Body of pancreas (tissue), 4 donors: ENCODE results near the gene HOXD8. TPM values are rescaled to one million over a fixed set of nuclear protein-coding genes. Genes with fewer than 3 reads are reported as not detected.

ENCODE experiments used
- ATAC-seq: fragments of 150-250 bp; one replicate; pipeline ENCODE4 v1.9.1; 2016
- DNase-seq, 4 donors: peaks; one replicate each; pipeline ENCODE4 v3.0.0-alpha.2; 2019
- H3K27ac ChIP-seq, 4 donors: fragments of 200-600 bp; sonication (generic); 1 replicate in 3 of 4; 2 replicates in 1 of 4; pipeline versions ENCODE4 v1.5.1 to v1.6.1; 2016 to 2019; ENCODE audit warnings: mild to moderate bottlenecking in 1 of 4, mixed read lengths in 1 of 4, moderate library complexity in 1 of 4
- H3K27me3 ChIP-seq, 2 donors: fragments of 200-600 bp; sonication (generic); one replicate each; pipeline ENCODE4 v1.6.0; 2016; ENCODE audit warnings: mild to moderate bottlenecking in 1 of 2
- H3K36me3 ChIP-seq, 2 donors: fragments of 200-600 bp; sonication (generic); replicated peaks in 1 of 2; 2 replicates each; pipeline ENCODE4 v1.5.1; 2016; ENCODE audit warnings: low read depth in 2 of 2; ENCODE audit not compliant: insufficient read depth in 1 of 2
- H3K4me1 ChIP-seq: fragments of 200-600 bp; sonication (generic); one replicate; pipeline ENCODE4 v1.6.0; 2016
- H3K4me3 ChIP-seq, 2 donors: fragments of 200-600 bp; sonication (generic); 1 replicate in 1 of 2; 2 replicates in 1 of 2; pipeline ENCODE4 v1.5.1; 2016 to 2019
- H3K9me3 ChIP-seq, 3 donors: fragments of 200-600 bp; sonication (generic); 1 replicate in 2 of 3; 2 replicates in 1 of 3; pipeline ENCODE4 v1.5.1; 2016
- POLR2A ChIP-seq, 3 donors: fragments of 450-650 bp; IDR thresholded peaks; one replicate each; pipeline ENCODE4 v1.6.1; 2016; ENCODE audit warnings: antibody characterized with exemption in 3 of 3, mild to moderate bottlenecking in 2 of 3
- WGBS, 2 donors: methylation state at CpG; one replicate each; pipeline ENCODE4 v1.1.5; 2017; 5-methylcytosine and 5-hydroxymethylcytosine counted together
- intact Hi-C: fragments of 100-400 bp; cut with DNase I; formaldehyde crosslinking; loops from one replicate; pipeline ENCODE4 v1.15.1; 2023
- total RNA-seq, 2 donors: library from RNA; depleted of rRNA; stranded (reverse); fragments of >200 nt; gene quantifications; one replicate each; pipeline ENCODE4 v1.1.0, GENCODE V29; 2016
- TF ChIP-seq, protein P1 (sequence below), 7 experiments: fragments of 450-650 bp in 4 of 7; fragments of 200-600 bp in 3 of 7; sonication (generic) in 3 of 7; IDR thresholded peaks; one replicate each; pipeline ENCODE4 v1.5.1; 2016 to 2019; ENCODE audit warnings: antibody characterized with exemption in 7 of 7

The HOXD8 gene
- total RNA-seq, 2 donors from 2014 or later = 2.6 to 3.1 TPM

DNA sequence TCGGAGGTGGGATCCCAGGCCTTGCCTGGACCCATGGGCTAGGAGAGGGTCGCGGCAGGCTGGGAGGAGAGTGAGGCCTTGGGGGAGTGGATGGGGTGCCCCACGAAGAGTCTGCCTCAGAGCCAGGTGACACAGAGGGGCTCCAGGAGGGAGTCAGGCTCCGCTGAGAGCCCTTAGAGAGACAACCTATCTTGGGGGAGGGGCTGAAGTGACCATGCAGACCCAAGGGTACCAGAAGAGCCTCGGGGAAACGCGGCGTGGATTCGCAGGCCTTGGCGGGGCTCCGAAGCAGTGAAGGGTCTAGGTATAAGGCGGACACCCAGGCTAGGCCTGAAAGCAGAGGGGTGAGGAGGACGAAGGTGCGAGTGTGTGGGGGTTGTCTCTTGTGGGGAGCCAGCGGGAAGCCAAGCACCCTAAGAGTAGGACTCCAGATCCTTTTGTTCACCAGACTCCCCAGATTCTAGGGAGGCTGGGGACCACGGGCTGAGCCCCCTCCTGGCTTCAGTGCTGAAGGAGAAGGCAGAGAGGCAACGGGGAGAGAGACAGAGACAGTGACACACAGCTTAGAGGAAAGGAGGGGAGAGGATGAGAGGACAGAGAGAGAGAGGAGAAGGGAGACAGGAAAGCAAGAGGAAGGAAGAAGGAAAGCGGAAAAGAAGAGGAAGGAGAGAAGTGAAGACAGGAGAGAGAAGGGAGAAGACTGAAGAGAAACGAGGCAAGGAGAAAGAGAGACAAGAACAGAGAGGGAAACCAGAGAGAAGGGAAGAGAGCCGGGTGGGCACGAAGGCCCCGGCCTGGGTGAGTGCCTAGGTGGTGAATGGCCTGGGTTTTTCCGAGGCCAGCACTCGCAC lies 23.6 kb upstream of the HOXD8 start:
- WGBS, 2 donors = 3 to 6% methylated on average over 25 of the region's 25 CpGs
- intact Hi-C loops = no loop called here
- TF ChIP-seq, protein P1, sequence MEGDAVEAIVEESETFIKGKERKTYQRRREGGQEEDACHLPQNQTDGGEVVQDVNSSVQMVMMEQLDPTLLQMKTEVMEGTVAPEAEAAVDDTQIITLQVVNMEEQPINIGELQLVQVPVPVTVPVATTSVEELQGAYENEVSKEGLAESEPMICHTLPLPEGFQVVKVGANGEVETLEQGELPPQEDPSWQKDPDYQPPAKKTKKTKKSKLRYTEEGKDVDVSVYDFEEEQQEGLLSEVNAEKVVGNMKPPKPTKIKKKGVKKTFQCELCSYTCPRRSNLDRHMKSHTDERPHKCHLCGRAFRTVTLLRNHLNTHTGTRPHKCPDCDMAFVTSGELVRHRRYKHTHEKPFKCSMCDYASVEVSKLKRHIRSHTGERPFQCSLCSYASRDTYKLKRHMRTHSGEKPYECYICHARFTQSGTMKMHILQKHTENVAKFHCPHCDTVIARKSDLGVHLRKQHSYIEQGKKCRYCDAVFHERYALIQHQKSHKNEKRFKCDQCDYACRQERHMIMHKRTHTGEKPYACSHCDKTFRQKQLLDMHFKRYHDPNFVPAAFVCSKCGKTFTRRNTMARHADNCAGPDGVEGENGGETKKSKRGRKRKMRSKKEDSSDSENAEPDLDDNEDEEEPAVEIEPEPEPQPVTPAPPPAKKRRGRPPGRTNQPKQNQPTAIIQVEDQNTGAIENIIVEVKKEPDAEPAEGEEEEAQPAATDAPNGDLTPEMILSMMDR (IDR thresholded peaks at IDR 0.05) = no peak
- TF ChIP-seq POLR2A (IDR thresholded peaks at IDR 0.05) = no peak
- Histone ChIP-seq H3K4me1 (peaks cover 22% of the 10 kb centered on the region), H3K27me3 (peaks cover 0 to 64% of the 10 kb centered on the region in 2 donors), H3K27ac (no peak overlapping the region), H3K9me3 (no peaks in the 10 kb centered on the region), H3K4me3 (no peak overlapping the region), H3K36me3 (no peaks in the 10 kb centered on the region)
- ATAC-seq (no peak), DNase-seq (no peak)

DNA sequence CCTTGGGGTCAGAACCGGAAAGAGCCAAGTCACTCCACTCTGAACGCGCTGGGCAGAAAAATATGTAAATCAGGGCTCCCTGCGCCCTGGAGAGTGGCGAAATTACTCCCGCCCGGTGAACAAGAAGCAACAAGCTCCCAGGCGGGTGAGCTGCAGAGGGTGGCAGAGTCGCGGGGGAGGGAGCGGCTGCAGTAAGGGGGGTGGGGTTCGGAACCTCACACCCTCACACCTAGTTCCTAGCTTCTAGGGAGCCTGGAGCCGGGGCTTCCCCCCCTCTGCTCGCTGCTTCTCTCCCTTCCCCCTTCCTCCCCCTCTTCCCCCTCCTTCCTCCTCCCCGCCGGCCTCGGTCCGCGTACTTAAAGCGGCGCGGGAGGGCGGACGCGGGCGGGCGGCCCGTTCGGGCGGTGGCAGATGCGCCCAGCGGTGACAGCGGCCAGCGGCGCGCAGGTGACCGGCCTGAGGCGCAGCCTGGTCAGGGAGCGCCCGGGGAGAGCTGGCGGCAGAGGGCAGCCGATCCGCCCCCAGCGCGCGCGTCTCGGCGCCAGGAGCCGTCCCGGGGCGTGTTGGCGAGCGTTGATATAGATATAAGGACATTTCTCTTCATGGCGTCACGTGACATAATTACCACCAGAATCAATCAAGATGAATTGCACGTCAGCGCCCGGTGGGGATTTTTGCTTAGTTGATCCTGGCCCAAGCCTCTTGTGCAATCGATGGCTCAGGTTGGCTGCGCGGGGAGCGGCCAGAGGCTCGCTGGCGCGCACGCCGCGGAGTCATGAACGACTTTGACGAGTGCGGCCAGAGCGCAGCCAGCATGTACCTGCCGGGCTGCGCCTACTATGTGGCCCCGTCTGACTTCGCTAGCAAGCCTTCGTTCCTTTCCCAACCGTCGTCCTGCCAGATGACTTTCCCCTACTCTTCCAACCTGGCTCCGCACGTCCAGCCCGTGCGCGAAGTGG lies 22.6 kb upstream of the HOXD8 start, which contains the start of gene HOXD11:
Gene HOXD11 (plus strand): TSS at position 700 of the 959 bp plus-strand sequence. CDS start 76 bp downstream, at position 776.
- no peak for TF ChIP-seq POLR2A (IDR thresholded peaks at IDR 0.05)
- TF ChIP-seq, protein P1 (IDR thresholded peaks at IDR 0.05) = no peak
- no peaks in the 10 kb centered on the region for H3K9me3 ChIP-seq
- no peak within 1 kb of the TSS for H3K4me3 ChIP-seq
- 0 to 2% methylated on average over 8 to 71 of the region's 85 CpGs for WGBS, 2 donors
- intact Hi-C loops = no loop called here
- H3K36me3 ChIP-seq = no peaks in the 10 kb centered on the region
- DNase-seq = peak in 2 of 4 donors; percentile 31 to 42
- peak; percentile 62 for ATAC-seq
- H3K4me1 ChIP-seq = peaks cover 22% of the 10 kb centered on the region
- no peak within 1 kb of the TSS for H3K27ac ChIP-seq
- H3K27me3 ChIP-seq = peaks cover 0 to 72% of the 10 kb centered on the region in 2 donors

DNA sequence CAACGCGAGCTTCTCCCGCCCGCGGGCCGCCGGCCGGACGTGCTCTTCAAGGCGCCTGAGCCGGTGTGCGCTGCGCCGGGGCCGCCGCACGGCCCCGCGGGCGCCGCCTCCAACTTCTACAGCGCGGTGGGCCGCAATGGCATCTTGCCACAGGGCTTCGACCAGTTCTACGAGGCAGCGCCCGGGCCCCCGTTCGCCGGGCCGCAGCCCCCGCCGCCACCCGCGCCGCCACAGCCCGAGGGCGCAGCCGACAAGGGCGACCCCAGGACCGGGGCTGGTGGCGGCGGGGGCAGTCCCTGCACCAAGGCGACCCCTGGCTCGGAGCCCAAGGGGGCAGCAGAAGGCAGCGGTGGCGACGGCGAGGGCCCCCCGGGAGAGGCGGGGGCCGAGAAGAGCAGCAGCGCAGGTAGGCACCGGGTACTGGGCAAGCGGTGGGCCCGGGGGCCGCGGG lies 21.7 kb upstream of the HOXD8 start:
- WGBS, 2 donors = 4% methylated on average over 54 of the region's 59 CpGs; no CpG with 5 or more reads in 1 of the 2 donors
- TF ChIP-seq, protein P1 (IDR thresholded peaks at IDR 0.05) = no peak
- no peak for TF ChIP-seq POLR2A (IDR thresholded peaks at IDR 0.05)
- no peak for DNase-seq
- peaks cover 0 to 77% of the 10 kb centered on the region in 2 donors for H3K27me3 ChIP-seq
- H3K4me3 ChIP-seq = no peak overlapping the region
- no peaks in the 10 kb centered on the region for H3K9me3 ChIP-seq
- no peaks in the 10 kb centered on the region for H3K36me3 ChIP-seq
- ATAC-seq = no peak
- intact Hi-C loops = no loop called here
- H3K4me1 ChIP-seq = peaks cover 22% of the 10 kb centered on the region
- no peak overlapping the region for H3K27ac ChIP-seq

DNA sequence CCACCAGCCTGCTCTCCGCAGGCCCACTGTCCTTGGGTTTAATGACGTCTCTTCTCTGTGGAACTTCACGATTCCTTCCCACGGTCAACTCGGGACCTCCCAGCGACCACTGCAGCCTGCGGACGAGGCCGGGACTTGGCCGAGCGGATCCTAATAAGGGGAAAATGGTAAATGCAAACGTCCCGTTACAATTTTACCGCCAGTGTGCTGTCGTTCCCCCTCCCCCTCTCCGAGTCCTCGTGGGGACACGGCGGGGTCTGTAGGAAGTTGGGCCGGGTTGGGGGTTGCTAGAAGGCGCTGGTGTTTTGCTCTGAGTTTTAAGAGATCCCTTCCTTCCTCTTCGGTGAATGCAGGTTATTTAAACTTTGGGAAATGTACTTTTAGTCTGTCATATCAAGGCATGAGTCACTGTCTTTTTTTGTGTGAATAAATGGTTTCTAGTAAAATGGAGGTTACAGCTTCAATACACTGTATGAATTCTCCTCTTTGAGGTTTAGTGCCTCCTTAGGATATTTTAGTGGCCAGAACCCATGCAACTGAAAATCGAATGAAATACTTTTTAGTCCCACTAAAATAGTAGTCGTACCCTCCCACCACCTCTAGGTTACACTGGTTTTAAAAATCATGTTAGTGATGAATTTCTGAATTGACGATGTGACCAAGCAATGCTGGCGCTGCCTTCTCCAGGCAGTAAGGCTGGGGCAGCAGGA lies 20.2 kb upstream of the HOXD8 start:
- DNase-seq (no peak), ATAC-seq (no peak)
- H3K36me3 ChIP-seq = no peaks in the 10 kb centered on the region
- H3K27me3 ChIP-seq = peaks cover 0 to 78% of the 10 kb centered on the region in 2 donors
- H3K4me3 ChIP-seq = no peak overlapping the region
- TF ChIP-seq, protein P1 (IDR thresholded peaks at IDR 0.05) = no peak
- TF ChIP-seq POLR2A (IDR thresholded peaks at IDR 0.05) = no peak
- 5 to 6% methylated on average over 26 of the region's 26 CpGs for WGBS, 2 donors
- no peaks in the 10 kb centered on the region for H3K9me3 ChIP-seq
- H3K4me1 ChIP-seq = peaks cover 20% of the 10 kb centered on the region
- H3K27ac ChIP-seq = no peak overlapping the region
- intact Hi-C loops = no loop called here
